Measurements from ENCODE around the gene RAPGEF1.

Gene RAPGEF1

GRCh38 chr9:131674425-131675421, 65.2 kb downstream of the RAPGEF1 start:
- Histone ChIP-seq H4K20me1 (peaks cover 8 to 97% (median 30%) of the 10 kb centered on the region in 11 experiments; a peak in 18 of 22 replicates), H3K27me3 (no peaks in the 10 kb centered on the region), H3K27ac (peak overlapping the region; percentile 78 to 93 (median 87)), H3K4me3 (peak overlapping the region; percentile 31 to 62 (median 50)), H3K9me3 (replicated peaks in 1 of 11) (no peaks in the 10 kb centered on the region), H3K36me3 (peaks cover 0 to 8% (median 0%) of the 10 kb centered on the region in 11 experiments; a peak in 2 of 22 replicates), H3K9ac (peak overlapping the region; percentile 64 to 86 (median 78)), H3K4me1 (peaks cover 100% of the 10 kb centered on the region in 10 experiments), H3K4me2 (peak overlapping the region; percentile 89 to 98 (median 95))
- TF ChIP-seq Cebpa-rat (IDR thresholded peaks at IDR 0.05): no peak

DNA sequence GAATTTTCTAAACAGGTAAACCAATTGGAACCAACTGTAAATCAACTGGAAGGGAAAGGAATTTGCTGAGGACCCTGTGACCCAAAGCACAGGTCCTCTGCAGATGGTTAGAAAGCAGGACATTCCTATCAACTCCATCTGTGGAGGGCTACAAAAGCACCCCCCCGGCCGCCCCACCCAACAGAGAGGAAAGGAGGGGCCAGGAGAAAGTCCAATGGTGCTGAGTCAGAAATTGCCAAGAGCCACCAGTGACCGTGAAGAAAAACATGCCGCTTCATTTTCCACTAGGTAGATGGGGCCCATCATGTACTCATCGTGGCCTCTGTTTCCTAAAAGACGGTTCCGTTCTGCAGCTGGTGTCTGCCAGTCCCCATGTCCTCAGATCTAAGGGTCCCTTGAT, 66.3 kb downstream of the RAPGEF1 start:
- H3K27ac ChIP-seq: peak overlapping the region; percentile 78 to 93 (median 87)
- H3K27me3 ChIP-seq: no peaks in the 10 kb centered on the region
- peaks cover 0 to 8% (median 0%) of the 10 kb centered on the region in 11 experiments; a peak in 2 of 22 replicates for H3K36me3 ChIP-seq
- peaks cover 100% of the 10 kb centered on the region in 10 experiments for H3K4me1 ChIP-seq
- H4K20me1 ChIP-seq: peaks cover 14 to 97% (median 29%) of the 10 kb centered on the region in 11 experiments; a peak in 18 of 22 replicates
- H3K4me3 ChIP-seq: peak overlapping the region in 6 of 10 experiments; percentile 11 to 62 (median 48); a peak in 8 of 20 replicates
- peak overlapping the region; percentile 89 to 98 (median 95) for H3K4me2 ChIP-seq
- H3K9ac ChIP-seq: peak overlapping the region in 10 of 11 experiments; percentile 69 to 86 (median 78); a peak in 19 of 22 replicates
- H3K9me3 ChIP-seq (replicated peaks in 1 of 11): no peaks in the 10 kb centered on the region
- TF ChIP-seq Cebpa-rat (IDR thresholded peaks at IDR 0.05): no peak

- TF ChIP-seq Cebpa-rat (IDR thresholded peaks at IDR 0.05): no peak
- Histone ChIP-seq H3K4me2 (peak overlapping the region; percentile 89 to 98 (median 95)), H3K27ac (peak overlapping the region; percentile 78 to 93 (median 87)), H3K36me3 (peaks cover 0 to 8% (median 0%) of the 10 kb centered on the region in 11 experiments; a peak in 2 of 22 replicates), H4K20me1 (peaks cover 14 to 97% (median 30%) of the 10 kb centered on the region in 11 experiments; a peak in 18 of 22 replicates), H3K27me3 (no peaks in the 10 kb centered on the region), H3K4me3 (peak overlapping the region in 4 of 10 experiments; percentile 11 to 62 (median 54); a peak in 6 of 20 replicates), H3K9me3 (replicated peaks in 1 of 11) (no peaks in the 10 kb centered on the region), H3K9ac (peak overlapping the region in 10 of 11 experiments; percentile 17 to 86 (median 78); a peak in 17 of 22 replicates), H3K4me1 (peaks cover 100% of the 10 kb centered on the region in 10 experiments)
Observed at GRCh38 chr9:131673068-131673467, 66.8 kb downstream of the RAPGEF1 start.

DNA sequence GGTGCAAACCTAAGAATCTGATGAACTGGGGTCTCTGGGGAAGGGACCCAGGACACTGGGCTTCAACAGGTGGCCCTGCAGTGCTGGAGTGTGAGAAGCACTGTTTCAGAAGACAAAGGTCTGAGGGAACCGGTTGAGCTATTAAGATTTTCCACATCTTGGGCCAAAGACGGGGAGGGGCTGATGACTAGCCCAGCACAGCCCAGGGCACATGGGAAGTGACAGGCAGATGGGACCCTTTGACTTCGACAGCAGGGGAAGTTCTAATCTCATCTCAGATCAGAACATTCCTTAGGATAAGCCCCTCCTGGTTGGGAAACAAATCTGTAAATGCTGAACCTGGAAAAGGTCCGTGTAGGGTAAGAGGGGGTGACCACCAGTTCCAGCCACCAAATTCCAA, 67.4 kb downstream of the RAPGEF1 start:
- Histone ChIP-seq H3K27me3 (no peaks in the 10 kb centered on the region), H3K9ac (peak overlapping the region in 9 of 11 experiments; percentile 17 to 86 (median 78); a peak in 15 of 22 replicates), H3K27ac (peak overlapping the region; percentile 78 to 93 (median 87); a peak in 21 of 22 replicates), H3K4me2 (peak overlapping the region; percentile 89 to 98 (median 95)), H4K20me1 (peaks cover 8 to 97% (median 36%) of the 10 kb centered on the region in 11 experiments; a peak in 17 of 22 replicates), H3K36me3 (peaks cover 0 to 8% (median 0%) of the 10 kb centered on the region in 11 experiments; a peak in 2 of 22 replicates), H3K9me3 (replicated peaks in 1 of 11) (no peaks in the 10 kb centered on the region), H3K4me1 (peaks cover 100% of the 10 kb centered on the region in 10 experiments), H3K4me3 (no peak overlapping the region)
- TF ChIP-seq Cebpa-rat (IDR thresholded peaks at IDR 0.05): no peak

- Histone ChIP-seq H3K4me1 (peaks cover 100% of the 10 kb centered on the region in 10 experiments), H3K9ac (peak overlapping the region in 10 of 11 experiments; percentile 2 to 86 (median 80); a peak in 16 of 22 replicates), H3K36me3 (peaks cover 0 to 8% (median 0%) of the 10 kb centered on the region in 11 experiments; a peak in 2 of 22 replicates), H4K20me1 (peaks cover 7 to 88% (median 43%) of the 10 kb centered on the region in 11 experiments; a peak in 17 of 22 replicates), H3K9me3 (replicated peaks in 1 of 11) (no peaks in the 10 kb centered on the region), H3K27ac (peak overlapping the region; percentile 86 to 93 (median 89)), H3K4me2 (peak overlapping the region; percentile 89 to 98 (median 95)), H3K4me3 (no peak overlapping the region), H3K27me3 (no peaks in the 10 kb centered on the region)
- TF ChIP-seq Cebpa-rat (IDR thresholded peaks at IDR 0.05): no peak
Observed at GRCh38 chr9:131671133-131671520, 68.7 kb downstream of the RAPGEF1 start.

DNA sequence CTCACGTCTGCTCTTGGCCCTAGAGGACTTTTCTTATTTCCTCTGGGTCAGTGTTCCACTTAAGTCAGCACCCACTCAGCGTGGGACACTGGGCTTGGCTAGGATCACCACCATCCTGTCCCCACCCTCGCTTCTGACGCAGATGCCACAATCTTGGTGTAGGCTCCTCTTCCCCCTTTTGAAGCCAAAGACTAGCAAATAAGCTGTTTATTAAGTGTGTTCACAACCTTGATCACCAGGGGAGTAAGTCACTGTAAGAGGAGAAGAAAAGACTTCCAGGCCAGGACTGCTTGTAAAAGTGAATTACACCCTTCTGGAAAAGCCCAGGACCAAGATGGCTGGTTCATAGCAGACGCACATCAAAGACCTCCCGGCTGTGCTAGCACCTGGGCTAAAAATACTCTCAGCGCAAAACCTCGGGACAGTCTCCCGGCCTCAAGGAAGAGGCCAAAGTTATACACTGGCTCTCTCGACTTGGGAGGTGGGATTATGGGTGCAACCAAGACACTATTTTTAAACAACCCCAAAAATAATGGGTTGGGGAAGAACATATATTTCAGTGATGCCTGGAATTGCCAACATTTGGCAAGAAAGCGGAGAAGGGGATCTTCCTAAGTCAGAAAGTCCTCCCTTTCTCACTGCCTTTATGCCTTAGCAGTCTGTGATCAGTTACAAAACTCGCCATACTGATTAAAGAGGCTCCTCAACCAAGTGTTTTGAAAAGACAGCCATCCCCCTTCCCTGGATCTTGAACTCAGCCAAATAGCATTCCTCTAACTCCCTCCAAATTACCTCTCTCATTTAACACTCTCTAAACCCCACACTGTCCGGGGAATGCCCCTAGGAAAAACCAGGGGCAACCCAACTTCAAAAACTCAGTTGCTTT, 69.4 kb downstream of the RAPGEF1 start:
- peaks cover 0 to 2% (median under 1%) of the 10 kb centered on the region in 11 experiments; a peak in 8 of 22 replicates for H3K9me3 ChIP-seq (replicated peaks in 1 of 11)
- H3K27me3 ChIP-seq: no peaks in the 10 kb centered on the region
- H3K36me3 ChIP-seq: peaks cover 0 to 12% (median 2%) of the 10 kb centered on the region in 11 experiments; a peak in 7 of 22 replicates
- TF ChIP-seq Cebpa-rat (IDR thresholded peaks at IDR 0.05): no peak
- H3K4me1 ChIP-seq: peaks cover 100% of the 10 kb centered on the region in 10 experiments
- peak overlapping the region; percentile 70 to 86 (median 80) for H3K9ac ChIP-seq
- peak overlapping the region; percentile 89 to 98 (median 95) for H3K4me2 ChIP-seq
- H4K20me1 ChIP-seq: peaks cover 7 to 82% (median 43%) of the 10 kb centered on the region in 11 experiments; a peak in 17 of 22 replicates
- H3K4me3 ChIP-seq: peak overlapping the region in 1 of 10 experiments; percentile 4; a peak in 1 of 20 replicates
- H3K27ac ChIP-seq: peak overlapping the region; percentile 86 to 93 (median 89)

- Histone ChIP-seq H3K27ac (peak overlapping the region; percentile 86 to 93 (median 89)), H3K4me2 (peak overlapping the region; percentile 89 to 98 (median 95)), H4K20me1 (peaks cover 7 to 72% (median 34%) of the 10 kb centered on the region in 11 experiments; a peak in 17 of 22 replicates), H3K4me1 (peaks cover 96 to 99% (median 98%) of the 10 kb centered on the region in 10 experiments), H3K36me3 (peaks cover 0 to 19% (median 9%) of the 10 kb centered on the region in 11 experiments; a peak in 11 of 22 replicates), H3K4me3 (peak overlapping the region in 8 of 10 experiments; percentile 3 to 39 (median 27); a peak in 8 of 20 replicates), H3K9ac (peak overlapping the region; percentile 70 to 86 (median 80)), H3K27me3 (no peaks in the 10 kb centered on the region), H3K9me3 (replicated peaks in 1 of 11) (peaks cover 0 to 11% (median 8%) of the 10 kb centered on the region in 11 experiments; a peak in 11 of 22 replicates)
- no peak for TF ChIP-seq Cebpa-rat (IDR thresholded peaks at IDR 0.05)
Observed at GRCh38 chr9:131669269-131670157, 70.4 kb downstream of the RAPGEF1 start.
